LHCN-M2 (cell line): ENCODE results near the gene PCGF2. TPM values are rescaled to one million over a fixed set of nuclear protein-coding genes. Genes with fewer than 3 reads are reported as not detected.
"Not testable (repeated sequence)": the region's sequence is repeated elsewhere in the genome, so short reads cannot be mapped to it uniquely, and the experiment has no call there.

Experiments used
- DNase-seq: peaks from one replicate; pipeline ENCODE4 v3.0.0-alpha.2; 2012; ENCODE audit warnings: low read depth
- polyA plus RNA-seq: library from polyadenylated mRNA; unstranded; fragments of >200 nt; gene quantifications from one replicate; pipeline ENCODE4 v1.2.1, GENCODE V29; 2012; ENCODE audit warnings: missing spikeins
- total RNA-seq: library from RNA; depleted of rRNA; stranded (reverse); fragments of >200 nt; gene quantifications from 2 replicates; pipeline ENCODE4 v1.2.3, GENCODE V29; 2014; rRNA removed

The PCGF2 gene
- 6.4 and 7.7 TPM in 2 replicates for total RNA-seq
- polyA plus RNA-seq: 43.1 TPM

GRCh38 chr17:38748149-38748891 lies at the start of gene PCGF2:
Gene PCGF2, minus strand, starts transcription at chr17:38748336. Its CDS starts 7,934 bp downstream, at chr17:38740402.
- DNase-seq: peak; percentile 86

GRCh38 chr17:38797828-38798227 lies 49.7 kb upstream of the PCGF2 start:
- DNase-seq: no peak

GRCh38 chr17:38797158-38797490 lies 49.0 kb upstream of the PCGF2 start:
- peak; percentile 22 for DNase-seq

- DNase-seq: no peak
Observed at GRCh38 chr17:38796451-38797157, 48.5 kb upstream of the PCGF2 start.

GRCh38 chr17:38794221-38794620 lies 46.1 kb upstream of the PCGF2 start:
- DNase-seq: no peak

GRCh38 chr17:38791162-38791561 lies 43.0 kb upstream of the PCGF2 start:
- no peak for DNase-seq

- not testable (repeated sequence) for DNase-seq
Observed at GRCh38 chr17:38790148-38790707, 42.1 kb upstream of the PCGF2 start.

- DNase-seq: peak; percentile 78
Observed at GRCh38 chr17:38789185-38789584, 41.0 kb upstream of the PCGF2 start.

GRCh38 chr17:38787999-38788398 lies 39.9 kb upstream of the PCGF2 start:
- DNase-seq: not testable (repeated sequence)

- no peak for DNase-seq
Observed at GRCh38 chr17:38786372-38786771, 38.2 kb upstream of the PCGF2 start.

GRCh38 chr17:38783227-38783626 lies 35.1 kb upstream of the PCGF2 start:
- DNase-seq: no peak

GRCh38 chr17:38779965-38780752 lies 32.0 kb upstream of the PCGF2 start:
- DNase-seq: no peak

GRCh38 chr17:38777641-38778250 lies 29.6 kb upstream of the PCGF2 start:
- no peak for DNase-seq

GRCh38 chr17:38773258-38773657 lies 25.1 kb upstream of the PCGF2 start:
- DNase-seq: no peak

GRCh38 chr17:38768417-38768816 lies 20.3 kb upstream of the PCGF2 start:
- no peak for DNase-seq

GRCh38 chr17:38766341-38766740 lies 18.2 kb upstream of the PCGF2 start:
- DNase-seq: no peak

GRCh38 chr17:38762231-38762630 lies 14.1 kb upstream of the PCGF2 start:
- peak; percentile 41 for DNase-seq

- DNase-seq: peak; percentile 63
Observed at GRCh38 chr17:38761612-38762011, 13.5 kb upstream of the PCGF2 start.

- DNase-seq: no peak
Observed at GRCh38 chr17:38753071-38753506, 5.0 kb upstream of the PCGF2 start.

GRCh38 chr17:38752308-38753070 lies 4.4 kb upstream of the PCGF2 start, which contains the start of gene PSMB3:
Gene PSMB3, plus strand, starts transcription at chr17:38752741. Its CDS starts 86 bp downstream, at chr17:38752827.
- peak; percentile 99 for DNase-seq
